PC-3 (cell line): ENCODE data around the gene PBXIP1. TPM values are rescaled to one million over a fixed set of nuclear protein-coding genes. Genes with fewer than 3 reads are reported as not detected.

ENCODE experiments used
- ATAC-seq: fragments of 200-7000 bp; cut with Tn5 transposase; 2 replicates; pipeline ENCODE4 v1.9.1; 2020; ENCODE audit warnings: mild to moderate bottlenecking, moderate library complexity
- BruUV-seq: library from RNA; stranded (reverse); fragments of 400-500 nt; replicated peaks from 2 replicates; lab custom pipeline; 2021; lab: Mats Ljungman, UMichigan
- CTCF ChIA-PET: fragments of 300-600 bp; sonication (Branson Sonifier 250); formaldehyde crosslinking; loops from one replicate; lab custom pipeline; 2022; ENCODE audit warnings: antibody characterized with exemption; lab: Charles Lee
- POLR2A ChIA-PET: fragments of 300-600 bp; sonication (Branson Sonifier 250); formaldehyde crosslinking; loops from one replicate; lab custom pipeline; 2022; ENCODE audit warnings: antibody characterized with exemption; ENCODE audit not compliant: unreplicated experiment; lab: Charles Lee
- DNase-seq: peaks from one replicate; pipeline ENCODE4 v3.0.0-alpha.2; 2015
- H2AFZ ChIP-seq: fragments of 300-600 bp; sonication (generic); 2 replicates; pipeline ENCODE4 v1.6.0; 2016; ENCODE audit warnings: antibody characterized with exemption, low read length
- H3F3A ChIP-seq: fragments of 300-600 bp; sonication (generic); one replicate; pipeline ENCODE4 v1.6.0; 2017; ENCODE audit warnings: antibody characterized with exemption, low read length, control low read depth, mild to moderate bottlenecking; ENCODE audit not compliant: unreplicated experiment
- H3K27ac ChIP-seq: fragments of 300-600 bp; sonication (generic); 2 replicates; pipeline ENCODE4 v1.5.1; 2016; ENCODE audit warnings: mild to moderate bottlenecking, low read length
- H3K27me3 ChIP-seq: fragments of 300-600 bp; sonication (generic); 2 replicates; pipeline ENCODE4 v1.6.1; 2016; ENCODE audit warnings: low read length, mixed read lengths
- H3K36me3 ChIP-seq: fragments of 300-600 bp; sonication (generic); 2 replicates; pipeline ENCODE4 v1.6.1; 2016; ENCODE audit warnings: low read depth, mixed run types, low read length, mixed read lengths
- H3K4me1 ChIP-seq: fragments of 300-600 bp; sonication (generic); 2 replicates; pipeline ENCODE4 v1.5.1; 2016; ENCODE audit warnings: low read length; ENCODE audit not compliant: insufficient read depth
- H3K4me2 ChIP-seq: fragments of 300-600 bp; sonication (generic); 2 replicates; pipeline ENCODE4 v1.6.0; 2016; ENCODE audit warnings: low read length
- H3K4me3 ChIP-seq: fragments of 300-600 bp; sonication (generic); 2 replicates; pipeline ENCODE4 v1.5.1; 2016; ENCODE audit warnings: mild to moderate bottlenecking, low read length, mixed read lengths
- H3K79me2 ChIP-seq: fragments of 300-600 bp; sonication (generic); 2 replicates; pipeline ENCODE4 v1.6.1; 2017; ENCODE audit warnings: low read length, mixed read lengths
- H3K9ac ChIP-seq: fragments of 300-600 bp; sonication (generic); 2 replicates; pipeline ENCODE4 v1.6.0; 2016; ENCODE audit warnings: mild to moderate bottlenecking, low read length
- H3K9me2 ChIP-seq: fragments of 300-600 bp; sonication (generic); replicated peaks from 2 replicates; pipeline ENCODE4 v1.6.1; 2016; ENCODE audit warnings: mixed run types, low read length, mixed read lengths
- H3K9me3 ChIP-seq: fragments of 300-600 bp; sonication (generic); 2 replicates; pipeline ENCODE4 v1.6.1; 2016; ENCODE audit warnings: low read length, mixed read lengths
- H4K20me1 ChIP-seq: fragments of 300-600 bp; sonication (generic); 2 replicates; pipeline ENCODE4 v1.6.1; 2016; ENCODE audit warnings: low read length, mixed read lengths
- EZH2 ChIP-seq: fragments of 300-600 bp; sonication (generic); IDR thresholded peaks from one replicate; pipeline ENCODE4 v1.6.1; 2017; ENCODE audit warnings: antibody characterized with exemption, mild to moderate bottlenecking, low read length; ENCODE audit not compliant: unreplicated experiment
- EZH2phosphoT487 ChIP-seq: fragments of 300-600 bp; sonication (generic); IDR thresholded peaks from 2 replicates; pipeline ENCODE4 v1.6.1; 2018; ENCODE audit warnings: mild to moderate bottlenecking, antibody characterized with exemption, low read length, borderline replicate concordance
- intact Hi-C: fragments of 100-400 bp; cut with micrococcal nuclease; formaldehyde crosslinking; loops from 2 replicates; pipeline ENCODE4 v1.9.0; 2023
- total RNA-seq: library from RNA; depleted of rRNA; stranded (reverse); fragments of >200 nt; gene quantifications from 2 replicates; pipeline ENCODE4 v1.2.3, GENCODE V29; 2014
- TF ChIP-seq, protein P1 (sequence below): fragments of 300-600 bp; sonication (generic); conservative IDR thresholded peaks from 2 replicates; pipeline ENCODE4 v1.5.1; 2017; ENCODE audit warnings: antibody characterized with exemption, low read depth, mild to moderate bottlenecking, low read length

The PBXIP1 gene
- total RNA-seq, 1 experiment from 2014 or later = 35.4 TPM

- H3K36me3 ChIP-seq = peaks cover 9% of the 10 kb centered on the region; the same call in 1 of the 2 replicates
- peak overlapping the region; percentile 98 for H3K4me2 ChIP-seq
- peaks cover 50% of the 10 kb centered on the region for H3K4me1 ChIP-seq
- H3K27me3 ChIP-seq = no peaks in the 10 kb centered on the region
- H3K79me2 ChIP-seq = peaks cover 69% of the 10 kb centered on the region
- ChIA-PET POLR2A (no interaction called here), CTCF (interaction anchor here (0.6 to 4.1 kb wide), 3 partner anchors 13 to 72 kb away, joined by 3 to 16 read pairs (median 5); partner anchors contain the start of gene PYGO2)
- peak overlapping the region; percentile 83 for H3K4me3 ChIP-seq
- intact Hi-C loops = loop anchor here (1.0 kb wide), 1 partner anchor 13 kb away; no protein-coding TSS in a partner anchor
- DNase-seq (no peak), ATAC-seq (no peak)
- H3K9me2 ChIP-seq = no peaks in the 10 kb centered on the region
- peaks cover 4% of the 10 kb centered on the region for H3F3A ChIP-seq
- H2AFZ ChIP-seq = peak overlapping the region; percentile 61; the same call in 1 of the 2 replicates
- BruUV-seq = no TSS peak
- H3K9me3 ChIP-seq = no peaks in the 10 kb centered on the region
- TF ChIP-seq EZH2 (no peak), EZH2phosphoT487 (no peak)
- TF ChIP-seq, protein P1, sequence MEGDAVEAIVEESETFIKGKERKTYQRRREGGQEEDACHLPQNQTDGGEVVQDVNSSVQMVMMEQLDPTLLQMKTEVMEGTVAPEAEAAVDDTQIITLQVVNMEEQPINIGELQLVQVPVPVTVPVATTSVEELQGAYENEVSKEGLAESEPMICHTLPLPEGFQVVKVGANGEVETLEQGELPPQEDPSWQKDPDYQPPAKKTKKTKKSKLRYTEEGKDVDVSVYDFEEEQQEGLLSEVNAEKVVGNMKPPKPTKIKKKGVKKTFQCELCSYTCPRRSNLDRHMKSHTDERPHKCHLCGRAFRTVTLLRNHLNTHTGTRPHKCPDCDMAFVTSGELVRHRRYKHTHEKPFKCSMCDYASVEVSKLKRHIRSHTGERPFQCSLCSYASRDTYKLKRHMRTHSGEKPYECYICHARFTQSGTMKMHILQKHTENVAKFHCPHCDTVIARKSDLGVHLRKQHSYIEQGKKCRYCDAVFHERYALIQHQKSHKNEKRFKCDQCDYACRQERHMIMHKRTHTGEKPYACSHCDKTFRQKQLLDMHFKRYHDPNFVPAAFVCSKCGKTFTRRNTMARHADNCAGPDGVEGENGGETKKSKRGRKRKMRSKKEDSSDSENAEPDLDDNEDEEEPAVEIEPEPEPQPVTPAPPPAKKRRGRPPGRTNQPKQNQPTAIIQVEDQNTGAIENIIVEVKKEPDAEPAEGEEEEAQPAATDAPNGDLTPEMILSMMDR = no peak
- peak overlapping the region; percentile 74 for H3K9ac ChIP-seq
- H4K20me1 ChIP-seq = 0 out of 2 replicates have a peak, but pooled peaks cover 3% of the 10 kb centered on the region
- peak overlapping the region; percentile 88 for H3K27ac ChIP-seq
Measured at GRCh38 chr1:155004352-155005075, 48.6 kb upstream of the PBXIP1 start.

DNA sequence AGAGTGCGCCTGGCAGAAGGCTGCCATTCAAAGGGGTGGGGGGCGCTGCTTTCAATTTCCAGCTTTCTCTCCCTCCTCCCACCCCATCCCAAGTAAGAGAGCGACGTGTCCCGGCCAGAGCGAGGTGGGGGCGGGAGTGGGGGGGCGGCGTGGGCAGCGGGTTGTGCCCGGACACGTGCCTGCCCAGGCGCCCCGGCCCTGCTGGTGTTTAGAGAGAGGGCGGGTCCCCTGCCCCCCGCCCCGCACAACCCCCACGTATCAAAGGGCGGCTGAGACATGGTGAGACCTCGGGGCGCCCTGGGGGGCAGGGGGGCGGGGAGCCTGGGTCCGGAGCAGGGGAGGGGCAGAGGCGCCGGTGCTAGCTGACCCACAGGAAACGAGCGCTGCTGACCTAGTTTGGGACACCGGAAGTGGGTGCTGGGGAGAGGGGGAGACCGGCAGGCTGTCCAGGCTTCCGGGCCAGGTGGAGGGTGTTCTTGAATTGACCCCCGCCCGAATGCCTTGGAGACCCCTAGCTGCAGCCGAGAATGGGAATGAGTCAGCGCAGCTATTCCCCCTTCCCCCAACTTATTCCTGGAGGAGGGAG lies 48.0 kb upstream of the PBXIP1 start:
- Histone ChIP-seq H3K9me3 (no peaks in the 10 kb centered on the region), H3K9ac (peak overlapping the region; percentile 74), H3K4me1 (peaks cover 57% of the 10 kb centered on the region), H4K20me1 (0 out of 2 replicates have a peak, but pooled peaks cover 3% of the 10 kb centered on the region), H3K4me3 (peak overlapping the region; percentile 83), H3K27ac (peak overlapping the region; percentile 88), H3F3A (peaks cover 4% of the 10 kb centered on the region), H3K4me2 (peak overlapping the region; percentile 98), H3K9me2 (no peaks in the 10 kb centered on the region), H3K79me2 (peaks cover 63% of the 10 kb centered on the region), H3K36me3 (peaks cover 9% of the 10 kb centered on the region; the same call in 1 of the 2 replicates), H2AFZ (peak overlapping the region; percentile 61), H3K27me3 (no peaks in the 10 kb centered on the region)
- ATAC-seq (peak; percentile 3; the same call in 1 of the 2 replicates), DNase-seq (peak; percentile 59)
- POLR2A ChIA-PET = interaction anchor here (0.7 kb wide), 1 partner anchor 30 kb away, joined by 8 read pairs; no protein-coding TSS in a partner anchor
- TF ChIP-seq, protein P1 = no peak
- TF ChIP-seq EZH2 = no peak
- TF ChIP-seq EZH2phosphoT487 = no peak
- no TSS peak for BruUV-seq
- CTCF ChIA-PET = interaction anchor here (0.6 to 4.1 kb wide), 3 partner anchors 14 to 72 kb away, joined by 3 to 16 read pairs (median 5); partner anchors contain the start of gene PYGO2
- intact Hi-C loops = loop anchor here (2.0 kb wide), 2 partner anchors 47 to 81 kb away; partner anchors contain the start of gene ADAM15
